Erythroblast (primary cell): ENCODE results near the gene USP25.

Experiments used
- DNase-seq, 2 experiments: peaks; one replicate each; lab custom pipeline; 2025; lab: John Stamatoyannopoulos, UW
- GATA1 ChIP-seq: IDR thresholded peaks from 2 replicates; pipeline ENCODE4 v1.6.1; 2011; ENCODE audit warnings: low read depth, mild to moderate bottlenecking, control low read depth, low read length, moderate library complexity
- POLR2A ChIP-seq: IDR thresholded peaks from 2 replicates; pipeline ENCODE4 v1.6.1; 2011; ENCODE audit warnings: mild to moderate bottlenecking, low read length

The USP25 gene

DNA sequence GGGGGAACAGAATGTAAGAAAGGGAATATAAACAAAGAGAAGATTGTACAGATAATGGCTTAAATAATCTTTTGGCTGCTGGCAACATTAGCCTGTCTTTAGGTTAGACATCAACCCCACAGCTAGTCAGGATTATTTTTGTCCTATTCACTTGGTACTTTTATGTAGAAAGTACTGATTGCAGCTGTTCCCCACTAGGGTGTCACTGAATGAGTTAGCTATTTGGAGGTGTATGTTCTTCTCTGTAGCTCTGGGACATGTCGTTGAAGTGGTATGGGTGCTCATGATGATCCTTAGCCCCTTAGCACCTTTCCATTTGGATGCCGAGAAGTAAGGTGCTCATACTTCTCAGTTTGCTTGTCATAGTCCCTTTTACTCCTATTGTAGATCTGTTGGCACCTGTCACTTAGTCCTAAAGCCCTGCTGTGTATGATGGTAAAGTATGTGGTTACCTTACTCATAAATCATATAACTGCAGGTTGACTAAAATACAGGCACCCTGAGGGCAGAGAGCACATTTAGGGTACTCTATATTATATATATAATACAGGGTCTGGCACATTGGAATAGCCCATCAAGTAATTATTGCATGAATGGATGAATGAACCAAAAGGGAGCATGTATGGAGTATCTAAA lies 64.6 kb downstream of the USP25 start:
- no peak for TF ChIP-seq POLR2A
- no peak for TF ChIP-seq GATA1
- DNase-seq: no peak

DNA sequence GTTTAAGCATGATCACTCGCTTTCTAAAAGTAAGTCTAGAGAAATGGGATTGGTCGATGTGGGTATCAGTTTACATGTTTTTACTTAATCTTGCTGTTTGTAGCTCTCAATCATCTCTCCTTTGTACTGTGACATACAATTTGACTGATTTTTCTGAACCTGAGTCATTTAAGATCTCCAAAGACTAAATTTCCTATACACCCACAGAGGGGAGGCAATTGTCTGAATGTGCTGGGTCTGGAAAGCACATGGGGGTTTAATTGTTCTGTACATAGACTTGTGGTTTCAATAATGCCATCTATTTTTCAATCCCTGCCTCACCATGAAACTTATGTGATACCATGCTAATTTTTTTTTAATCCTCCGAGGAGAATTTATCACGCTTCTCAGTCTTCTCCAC lies 65.8 kb downstream of the USP25 start:
- no peak for TF ChIP-seq GATA1
- no peak for TF ChIP-seq POLR2A
- DNase-seq: no peak

DNA sequence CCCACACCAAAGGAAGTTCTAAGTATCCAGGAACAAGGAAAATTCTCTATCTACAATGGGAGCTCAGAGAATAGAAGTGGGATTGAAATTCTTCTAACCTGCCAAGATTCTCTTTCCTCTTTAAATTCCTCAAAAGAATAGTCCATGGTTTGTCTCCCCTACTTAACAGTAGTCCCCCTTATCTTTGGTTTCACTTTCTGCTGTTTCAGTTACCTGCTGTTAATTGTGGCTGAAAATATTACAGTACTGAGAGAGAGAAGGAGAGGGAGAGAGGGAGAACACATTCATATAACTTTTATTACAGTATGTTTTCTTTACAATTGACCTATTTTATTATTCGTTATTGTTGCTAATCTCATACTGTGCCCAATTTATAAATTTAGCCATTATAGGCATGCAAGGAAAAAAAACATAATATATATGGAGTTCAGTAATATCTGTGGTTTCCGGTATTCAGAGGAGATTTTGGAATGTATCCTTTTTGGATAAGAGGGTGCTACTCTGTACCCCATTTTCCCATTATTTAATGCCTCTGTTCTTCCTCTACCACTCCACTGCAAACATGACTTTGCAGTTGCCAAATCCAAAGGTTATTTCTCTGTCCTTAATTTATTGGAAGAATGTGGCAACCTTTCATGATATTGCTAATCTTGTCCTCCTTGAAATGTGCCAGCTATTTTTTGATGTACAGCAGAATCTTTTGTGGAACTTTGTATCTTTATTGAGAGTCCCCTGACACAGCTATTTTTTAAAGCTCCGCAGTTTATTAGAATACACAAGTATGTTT lies 68.0 kb downstream of the USP25 start:
- no peak for TF ChIP-seq GATA1
- TF ChIP-seq POLR2A: no peak
- DNase-seq: peak; percentile 27 to 36

DNA sequence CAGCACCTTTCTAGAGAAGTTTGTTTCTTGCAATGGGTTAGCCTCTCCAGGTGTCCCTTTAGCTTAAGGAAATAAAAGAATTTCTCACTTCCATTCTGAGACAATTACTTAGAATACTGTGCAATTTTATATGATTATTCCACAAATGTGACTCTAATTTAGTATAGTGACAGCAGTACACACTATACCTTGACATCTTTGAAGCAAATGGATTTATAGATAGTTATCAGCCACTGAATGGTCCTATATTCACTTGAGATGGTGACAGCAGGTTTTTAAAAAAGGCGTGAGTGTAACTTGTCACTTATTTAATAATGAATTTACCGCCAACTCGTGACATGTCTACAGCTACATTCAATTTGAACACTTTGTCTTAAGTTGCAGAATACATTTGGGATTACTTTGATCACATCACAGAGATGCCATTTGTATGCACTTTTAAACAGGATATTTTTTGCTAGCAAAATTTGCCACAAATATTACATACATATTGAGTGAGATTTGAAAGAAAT lies 71.6 kb downstream of the USP25 start:
- no peak for DNase-seq
- TF ChIP-seq GATA1: no peak
- TF ChIP-seq POLR2A: no peak

DNA sequence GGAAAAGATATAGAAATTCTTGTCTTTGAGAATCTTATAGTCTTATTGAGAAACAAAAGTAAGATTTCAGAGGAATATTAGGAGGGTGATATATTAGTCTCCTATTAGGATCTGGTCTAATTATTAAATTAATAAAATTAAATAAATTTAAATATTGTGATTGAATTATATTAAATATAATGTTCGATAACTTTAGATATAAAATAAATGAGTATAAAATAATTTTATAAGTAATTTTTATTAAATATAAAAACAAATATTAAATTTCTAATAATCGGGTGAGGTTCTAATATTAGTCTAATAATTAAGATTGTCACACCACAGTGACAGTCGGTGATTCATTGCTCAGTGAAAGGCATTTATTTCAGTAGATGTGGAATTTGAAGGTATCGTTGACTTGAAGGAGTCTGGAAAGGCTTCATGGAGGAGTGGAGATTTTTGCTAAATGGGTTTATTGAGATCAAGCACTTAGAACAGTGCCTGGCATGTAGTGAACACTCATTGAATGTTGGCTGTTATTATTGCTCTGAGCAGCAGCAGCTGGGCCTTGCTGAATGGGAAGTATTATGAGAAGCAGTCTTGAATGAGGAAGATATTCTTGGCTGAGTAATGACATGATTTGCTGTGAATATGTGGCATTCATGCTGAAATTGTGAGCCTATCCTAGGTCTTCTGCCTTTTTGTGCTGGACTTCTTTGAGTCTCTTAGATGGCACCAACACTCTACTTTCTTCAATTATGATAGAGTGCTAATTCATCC lies 74.6 kb downstream of the USP25 start:
- TF ChIP-seq POLR2A (no peak), GATA1 (no peak)
- no peak for DNase-seq

DNA sequence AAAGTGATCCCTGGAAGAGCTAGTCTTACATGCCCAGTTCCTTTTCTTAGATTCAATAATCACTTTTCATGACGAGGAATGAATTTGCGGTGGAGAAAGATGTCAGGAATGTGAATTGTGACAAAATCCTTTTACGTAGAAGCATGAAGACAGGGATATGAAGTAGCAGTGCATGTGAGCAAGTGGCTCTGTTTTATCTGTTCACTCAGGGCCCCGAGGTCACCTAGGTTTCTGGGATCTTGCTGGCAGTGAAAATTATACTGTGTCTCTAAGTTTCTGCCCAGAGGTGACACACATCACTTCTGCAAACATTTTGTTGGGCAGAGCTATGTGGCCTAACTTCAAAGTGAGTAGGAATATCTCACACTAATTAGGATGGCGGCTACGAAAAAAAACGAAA lies 79.3 kb downstream of the USP25 start:
- no peak for DNase-seq
- no peak for TF ChIP-seq GATA1
- TF ChIP-seq POLR2A: no peak

DNA sequence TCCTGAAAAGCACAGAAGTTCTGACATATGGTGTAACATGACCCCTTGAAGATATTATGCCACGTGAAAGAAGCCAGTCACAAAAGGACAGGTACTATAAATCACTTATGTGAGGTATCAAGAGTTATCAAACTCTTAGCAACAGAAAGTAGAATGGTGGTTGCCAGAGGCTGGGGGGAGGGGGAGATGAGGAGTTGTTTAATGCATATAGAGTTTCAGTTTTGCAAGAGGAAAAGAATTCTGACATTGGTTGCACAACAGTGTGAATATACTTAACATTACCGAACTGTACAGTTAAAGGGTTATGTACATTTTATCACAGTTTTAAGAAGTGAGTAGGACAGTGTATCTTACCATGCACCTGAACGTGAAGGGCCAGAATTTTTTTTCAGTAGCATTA lies 80.0 kb downstream of the USP25 start:
- DNase-seq: no peak
- TF ChIP-seq GATA1 (no peak), POLR2A (no peak)

DNA sequence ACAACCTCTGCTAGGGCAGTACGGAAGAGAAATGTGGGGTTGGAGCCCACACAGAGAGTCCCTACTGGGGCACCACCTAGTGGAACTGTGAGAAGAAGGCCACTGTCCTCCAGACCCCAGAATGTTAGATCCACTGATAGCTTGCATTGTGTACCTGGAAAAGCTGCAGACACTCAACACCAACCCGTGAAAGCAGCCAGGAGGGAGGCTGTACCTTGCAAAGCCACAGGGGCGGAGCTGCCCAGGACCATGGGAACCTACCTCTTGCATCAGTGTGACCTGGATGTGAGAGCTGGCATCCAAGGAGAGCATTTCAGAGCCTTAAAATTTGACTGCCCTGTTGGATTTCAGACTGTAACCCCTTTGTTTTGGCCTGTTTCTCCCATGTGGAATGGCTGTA lies 85.5 kb downstream of the USP25 start:
- DNase-seq: no peak
- TF ChIP-seq POLR2A (no peak), GATA1 (no peak)

DNA sequence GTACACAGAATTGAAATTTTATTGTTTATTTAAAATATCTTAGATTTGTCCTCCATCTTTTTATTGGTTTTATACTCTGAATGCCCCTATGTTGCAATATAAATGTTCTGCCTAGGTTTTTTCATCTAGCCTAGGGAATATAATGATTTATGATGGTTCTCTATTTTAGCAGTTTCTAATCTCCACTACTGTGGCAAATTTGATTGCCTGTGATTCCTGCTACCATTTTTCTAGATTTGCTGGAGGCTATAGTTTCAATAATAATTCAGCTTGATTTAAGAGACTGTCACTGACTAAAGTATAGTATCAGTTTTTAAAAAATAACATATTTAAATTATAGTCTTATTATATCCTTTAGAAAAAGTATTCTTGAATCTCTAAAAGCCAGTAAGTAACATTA lies 90.5 kb downstream of the USP25 start:
- TF ChIP-seq POLR2A (no peak), GATA1 (no peak)
- no peak for DNase-seq

DNA sequence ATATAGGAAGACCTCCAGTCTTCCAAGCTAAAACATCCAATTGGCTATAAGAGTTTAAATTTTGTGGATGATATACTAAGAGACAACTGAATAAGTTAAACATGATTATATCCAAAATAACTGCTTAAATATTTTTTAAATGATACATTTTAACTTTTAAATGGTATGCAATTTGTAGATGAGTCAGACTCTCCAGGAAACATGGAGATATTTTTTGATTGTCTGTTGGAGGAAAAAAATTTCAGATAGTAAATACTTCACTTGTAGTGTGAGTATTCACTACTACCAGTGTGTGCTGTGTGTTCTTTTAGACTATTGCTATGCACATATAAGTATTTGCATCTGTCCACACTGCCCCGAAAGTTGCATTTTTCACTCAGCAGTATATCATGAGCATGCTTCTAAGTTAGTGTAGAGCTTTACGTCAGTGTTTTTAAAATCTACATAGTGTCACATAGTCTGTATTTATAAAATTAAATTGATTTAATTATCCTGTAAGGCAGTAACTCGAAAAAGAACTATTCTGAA lies 91.1 kb downstream of the USP25 start:
- no peak for TF ChIP-seq POLR2A
- TF ChIP-seq GATA1: no peak
- no peak for DNase-seq

DNA sequence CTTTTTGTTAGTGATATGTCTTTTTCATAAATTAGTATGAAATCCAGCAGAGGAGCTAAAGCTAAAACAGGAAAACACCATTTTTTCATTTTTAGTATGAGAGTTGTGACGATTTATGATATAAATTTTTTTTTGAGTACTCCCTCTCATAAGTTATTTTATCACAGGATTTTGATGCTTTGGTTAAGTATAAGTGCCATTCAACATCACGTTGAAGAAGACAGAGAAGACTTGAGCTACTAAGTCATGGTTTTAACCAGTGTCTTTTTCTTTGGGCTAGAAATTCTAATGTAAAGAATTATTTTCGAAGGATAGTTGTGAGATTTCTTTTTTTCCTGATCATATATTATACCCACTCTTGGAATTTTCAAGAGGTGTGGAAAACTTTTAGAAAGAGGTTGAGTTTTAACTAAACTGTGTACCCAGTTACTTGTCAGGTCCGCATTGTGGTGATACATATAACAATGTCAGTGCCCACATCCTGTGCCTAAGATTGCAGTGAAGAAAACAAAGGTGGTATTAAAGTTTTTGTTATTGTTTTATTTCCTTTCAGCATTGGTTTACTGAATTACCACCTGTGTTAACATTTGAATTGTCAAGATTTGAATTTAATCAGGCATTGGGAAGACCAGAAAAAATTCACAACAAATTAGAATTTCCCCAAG lies 93.8 kb downstream of the USP25 start:
- TF ChIP-seq POLR2A (no peak), GATA1 (no peak)
- no peak for DNase-seq

DNA sequence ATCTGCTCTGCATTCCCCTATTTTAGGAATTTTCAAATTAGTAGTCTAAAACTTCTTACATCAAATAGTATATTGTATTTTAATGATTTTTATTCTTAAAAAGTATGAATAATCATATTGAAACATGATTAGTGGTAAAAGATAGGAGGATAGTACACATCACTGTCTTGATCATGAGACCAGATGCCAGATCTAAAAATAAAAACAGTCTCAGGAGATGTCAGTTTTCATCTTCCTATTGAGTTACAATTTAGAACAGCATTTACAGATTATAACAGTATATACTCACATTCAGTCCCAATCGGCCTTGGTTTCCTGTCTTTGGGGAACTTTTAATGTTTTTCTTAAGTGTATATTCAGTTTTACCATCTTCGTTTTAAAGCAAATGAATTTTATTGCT lies 95.9 kb downstream of the USP25 start:
- DNase-seq: no peak
- TF ChIP-seq POLR2A: no peak
- TF ChIP-seq GATA1: no peak

DNA sequence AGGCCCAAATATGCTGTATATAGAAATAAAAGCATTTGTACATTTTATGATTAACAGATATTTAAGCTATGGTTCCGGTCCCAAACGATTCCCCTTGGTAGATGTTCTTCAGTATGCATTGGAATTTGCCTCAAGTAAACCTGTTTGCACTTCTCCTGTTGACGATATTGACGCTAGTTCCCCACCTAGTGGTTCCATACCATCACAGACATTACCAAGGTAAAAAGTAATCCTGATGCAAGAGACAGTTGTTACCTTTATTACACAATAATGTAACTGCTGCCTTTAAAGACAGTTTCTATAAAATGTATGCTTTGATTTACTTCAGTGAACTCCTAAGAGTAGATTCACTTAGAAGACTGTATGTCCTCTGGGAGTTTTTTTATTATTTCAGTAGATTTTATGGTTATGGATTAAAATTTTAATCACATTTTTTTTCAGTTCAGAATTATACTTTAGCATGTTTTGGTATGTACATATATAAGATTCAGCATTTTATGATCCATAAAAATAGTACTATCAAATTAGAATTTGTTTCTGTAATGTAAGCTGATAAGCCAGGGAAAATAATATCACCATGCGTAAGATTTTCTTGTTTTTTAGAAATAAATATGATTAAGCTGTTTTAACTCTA lies 96.5 kb downstream of the USP25 start:
- TF ChIP-seq POLR2A: no peak
- TF ChIP-seq GATA1: no peak
- DNase-seq: peak; percentile 56 to 72
